Liver (tissue), 9 donors: Measurements from ENCODE around the gene PABPN1L. TPM values are rescaled to one million over a fixed set of nuclear protein-coding genes. Genes with fewer than 3 reads are reported as not detected.

Experiments
- DNase-seq: peaks from one replicate; pipeline ENCODE4 v3.0.0-alpha.2; 2017; ENCODE audit warnings: low spot score
- H3K27ac ChIP-seq, 2 donors: one replicate each; pipeline ENCODE4 v1.7.0; 2013; ENCODE audit warnings: inconsistent platforms in 2 of 2, low read length in 2 of 2, control low read depth in 1 of 2, low read depth in 1 of 2, mild to moderate bottlenecking in 1 of 2
- H3K27me3 ChIP-seq, 4 donors: one replicate each; pipeline versions ENCODE4 v1.6.1 to v1.7.0; 2013; ENCODE audit warnings: low read length in 3 of 4, inconsistent platforms in 1 of 4, mild to moderate bottlenecking in 1 of 4, moderate library complexity in 1 of 4; ENCODE audit not compliant: control insufficient read depth in 4 of 4, insufficient read depth in 4 of 4
- H3K36me3 ChIP-seq, 4 donors: one replicate each; pipeline versions ENCODE4 v1.6.1 to v1.7.0; 2013; ENCODE audit warnings: low read length in 3 of 4, mild to moderate bottlenecking in 3 of 4, low read depth in 1 of 4, moderate library complexity in 1 of 4; ENCODE audit not compliant: control insufficient read depth in 4 of 4, insufficient read depth in 3 of 4
- H3K4me1 ChIP-seq, 4 donors: one replicate each; pipeline versions ENCODE4 v1.6.1 to v1.7.0; 2013; ENCODE audit warnings: low read length in 3 of 4, mild to moderate bottlenecking in 3 of 4, moderate library complexity in 1 of 4; ENCODE audit not compliant: control insufficient read depth in 4 of 4, insufficient read depth in 4 of 4
- H3K4me3 ChIP-seq, 3 donors: one replicate each; pipeline versions ENCODE4 v1.6.1 to v1.7.0; 2013; ENCODE audit warnings: low read length in 3 of 3, control low read depth in 1 of 3, low read depth in 1 of 3, mild to moderate bottlenecking in 1 of 3
- H3K9ac ChIP-seq, 2 donors: one replicate each; pipeline ENCODE4 v1.7.0; 2013; ENCODE audit warnings: low read length in 2 of 2, mild to moderate bottlenecking in 2 of 2, moderate library complexity in 2 of 2, control low read depth in 1 of 2, low read depth in 1 of 2
- H3K9me3 ChIP-seq, 4 donors: one replicate each; pipeline versions ENCODE4 v1.6.1 to v1.7.0; 2013; ENCODE audit warnings: low read length in 3 of 4; ENCODE audit not compliant: control insufficient read depth in 4 of 4
- ATF3 ChIP-seq: IDR thresholded peaks from 2 replicates; pipeline ENCODE4 v1.6.1; 2016; ENCODE audit warnings: antibody characterized with exemption
- CTCF ChIP-seq: fragments of 150-350 bp; IDR thresholded peaks from 2 replicates; pipeline ENCODE4 v1.5.1; 2017; ENCODE audit warnings: improper control_type of control experiment, low read depth, low read length; ENCODE audit not compliant: missing input control
- FOXA1 ChIP-seq: IDR thresholded peaks from 2 replicates; pipeline ENCODE4 v1.6.1; 2016; ENCODE audit warnings: antibody characterized with exemption
- FOXA2 ChIP-seq: IDR thresholded peaks from 2 replicates; pipeline ENCODE4 v1.6.1; 2016; ENCODE audit warnings: antibody characterized with exemption
- GABPA ChIP-seq, 2 donors: IDR thresholded peaks in 1 of 2; conservative IDR thresholded peaks in 1 of 2; 2 replicates each; pipeline ENCODE4 v1.6.1; 2016; ENCODE audit warnings: antibody characterized with exemption in 2 of 2, mild to moderate bottlenecking in 1 of 2, moderate library complexity in 1 of 2
- HNF4A ChIP-seq, 2 donors: conservative IDR thresholded peaks; 2 replicates each; pipeline ENCODE4 v1.6.1; 2016; ENCODE audit warnings: antibody characterized with exemption in 2 of 2, mild to moderate bottlenecking in 2 of 2
- REST ChIP-seq: IDR thresholded peaks from 2 replicates; pipeline ENCODE4 v1.6.1; 2016; ENCODE audit warnings: antibody characterized with exemption, mild to moderate bottlenecking
- TAF1 ChIP-seq: conservative IDR thresholded peaks from 2 replicates; pipeline ENCODE4 v1.6.1; 2016; ENCODE audit warnings: antibody characterized with exemption, mild to moderate bottlenecking
- WGBS: extraction: QIAGEN DNeasy Blood & Tissue Kit; methylation state at CpG from one replicate; pipeline ENCODE4 v1.1.7; 2013; 5-methylcytosine and 5-hydroxymethylcytosine counted together
- polyA plus RNA-seq, 2 donors: library from polyadenylated mRNA; stranded (reverse) in 1 of 2; unstranded in 1 of 2; fragments of 200-250 nt in 1 of 2; fragments of >200 nt in 1 of 2; fragmentation: Nextera tagmentation in 1 of 2; extraction: Ambion mirVana in 1 of 2; gene quantifications; one replicate each; pipeline versions ENCODE4 v1.2.1 to v1.2.3, GENCODE V29; 2013 to 2015
- total RNA-seq, 2 donors: library from RNA; depleted of rRNA; stranded (reverse); fragments of >200 nt; gene quantifications; one replicate each; pipeline ENCODE4 v1.2.3, GENCODE V29; 2014
- donor health status: healthy.
- donor health status: healthy.
- donor health status: healthy.
- donor health status: healthy.
- donor health status: healthy.

PABPN1L gene
- total and polyA plus RNA-seq, 4 donors: 0.09 TPM; not detected in 3

DNA sequence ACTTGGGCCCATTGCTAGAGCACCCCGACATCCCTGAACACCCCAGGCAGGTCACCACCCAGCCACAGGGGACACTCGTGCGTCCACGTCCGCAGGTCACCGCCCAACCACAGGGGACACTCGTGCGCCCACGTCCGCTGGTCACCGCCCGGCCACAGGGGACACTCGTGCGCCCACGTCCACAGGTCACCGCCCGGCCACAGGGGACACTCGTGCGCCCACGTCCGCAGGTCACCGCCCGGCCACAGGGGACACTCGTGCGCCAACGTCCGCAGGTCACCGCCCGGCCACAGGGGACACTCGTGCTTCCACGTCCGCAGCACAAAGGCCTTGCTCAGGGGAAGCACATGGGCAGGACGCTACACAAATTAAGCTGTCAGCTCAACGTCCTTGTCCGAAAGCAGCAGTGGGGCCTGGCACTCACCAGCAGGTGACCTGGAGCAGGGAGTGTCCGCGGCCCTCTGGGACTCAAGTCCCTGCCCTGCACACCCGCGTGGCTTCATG, 27.4 kb downstream of the PABPN1L start:
- Histone ChIP-seq H3K4me1 (no peaks in the 10 kb centered on the region), H3K4me3 (no peak overlapping the region), H3K27ac (no peak overlapping the region), H3K9ac (no peak overlapping the region), H3K9me3 (no peaks in the 10 kb centered on the region), H3K36me3 (peaks cover 0 to 33% (median 6%) of the 10 kb centered on the region in 4 donors), H3K27me3 (no peaks in the 10 kb centered on the region)
- TF ChIP-seq REST: no peak
- TF ChIP-seq HNF4A (conservative IDR thresholded peaks at IDR 0.05): no peak
- no peak for TF ChIP-seq CTCF
- DNase-seq: no peak
- WGBS: 94% methylated on average over 39 of the region's 39 CpGs

DNA sequence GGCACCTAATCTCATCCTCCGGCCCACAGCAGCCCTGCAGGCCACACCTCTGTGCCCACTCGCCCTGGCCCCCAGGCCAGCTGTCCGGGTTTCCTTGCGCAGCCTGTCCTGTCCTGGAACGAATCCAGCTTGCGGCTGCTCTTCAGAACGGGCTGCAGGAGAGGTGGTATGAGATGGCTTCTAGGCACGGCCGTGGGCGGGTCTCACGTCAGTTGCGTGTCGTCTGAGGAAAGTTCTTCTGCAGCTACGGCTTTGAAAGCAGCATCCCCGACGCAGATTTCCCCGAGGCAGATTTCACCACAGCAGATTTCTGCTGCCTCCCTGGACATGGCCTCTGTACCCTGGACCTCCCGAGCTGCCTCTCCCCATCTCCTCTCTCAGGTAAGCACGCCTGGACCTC, 27.9 kb downstream of the PABPN1L start:
- H3K36me3 ChIP-seq: peaks cover 0 to 33% (median 6%) of the 10 kb centered on the region in 4 donors
- DNase-seq: no peak
- no peaks in the 10 kb centered on the region for H3K27me3 ChIP-seq
- no peaks in the 10 kb centered on the region for H3K4me1 ChIP-seq
- no peak overlapping the region for H3K27ac ChIP-seq
- 96% methylated on average over 19 of the region's 19 CpGs for WGBS
- TF ChIP-seq GABPA (IDR thresholded peaks at IDR 0.05 in 1 of 2, conservative IDR thresholded peaks at IDR 0.05 in 1 of 2): no peak
- no peak overlapping the region for H3K9ac ChIP-seq
- H3K4me3 ChIP-seq: no peak overlapping the region
- H3K9me3 ChIP-seq: no peaks in the 10 kb centered on the region

GRCh38 chr16:88837806-88838205, 28.7 kb downstream of the PABPN1L start:
- H3K4me3 ChIP-seq: no peak overlapping the region
- no peaks in the 10 kb centered on the region for H3K9me3 ChIP-seq
- H3K36me3 ChIP-seq: peaks cover 0 to 29% (median 6%) of the 10 kb centered on the region in 4 donors
- no peak overlapping the region for H3K9ac ChIP-seq
- no peaks in the 10 kb centered on the region for H3K27me3 ChIP-seq
- DNase-seq: no peak
- TF ChIP-seq GABPA (IDR thresholded peaks at IDR 0.05 in 1 of 2, conservative IDR thresholded peaks at IDR 0.05 in 1 of 2): no peak
- no peak for TF ChIP-seq FOXA2
- no peak for TF ChIP-seq TAF1
- no peak for TF ChIP-seq ATF3
- TF ChIP-seq HNF4A (conservative IDR thresholded peaks at IDR 0.05): no peak
- no peak for TF ChIP-seq FOXA1
- TF ChIP-seq REST: no peak
- no peak overlapping the region for H3K27ac ChIP-seq
- WGBS: 96% methylated on average over 20 of the region's 20 CpGs
- no peaks in the 10 kb centered on the region for H3K4me1 ChIP-seq
